Measurements from ENCODE around the gene ACOX1.

ACOX1 gene

DNA sequence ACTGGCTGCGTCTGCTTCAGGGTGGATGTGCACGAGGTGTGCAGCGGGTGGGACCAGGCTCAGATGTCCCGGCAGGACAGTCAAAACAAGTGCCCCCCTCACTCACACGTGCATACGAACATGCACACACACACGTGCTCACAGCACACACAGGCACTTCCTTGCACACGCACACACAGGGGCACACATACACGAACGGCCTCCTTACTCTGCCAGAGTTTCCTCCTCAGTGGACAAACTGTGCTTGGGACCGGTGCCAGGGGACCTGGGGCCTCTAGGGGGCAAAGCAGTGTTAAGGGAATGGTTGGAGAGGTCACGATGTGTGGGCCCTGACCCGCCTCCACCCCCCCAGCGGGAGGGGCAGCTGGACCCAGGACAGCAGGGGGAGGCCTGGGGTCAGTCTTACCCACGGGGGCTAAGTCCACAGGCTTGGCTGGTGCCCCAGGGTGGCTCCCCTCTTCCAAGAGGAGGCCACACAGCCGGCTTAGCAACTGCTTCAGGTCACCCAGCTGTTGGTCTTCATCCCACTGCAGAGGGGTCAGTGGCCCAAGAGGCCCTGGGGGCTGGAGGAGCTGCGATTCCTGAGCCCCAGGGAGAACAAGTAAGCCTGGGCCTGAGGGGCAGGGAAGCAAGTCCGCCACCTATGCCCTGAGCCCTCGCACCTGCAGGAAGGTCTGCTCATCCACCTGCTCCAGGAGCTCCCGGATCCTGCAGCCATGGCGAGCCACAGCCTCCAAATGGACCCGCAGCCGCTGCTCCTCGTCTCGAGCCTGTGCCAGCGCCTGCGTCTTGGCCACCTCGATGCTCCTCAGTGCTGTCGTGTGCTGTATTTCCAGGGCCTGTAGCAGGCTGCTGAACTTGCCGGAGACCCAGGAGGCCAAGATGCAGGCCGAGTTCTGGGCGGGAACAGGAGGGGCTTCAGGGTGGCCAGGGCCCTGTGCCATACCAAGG, 87.1 kb downstream of the ACOX1 start:
- DNase-seq (ENCODE audit: low spot score), result no peak
